ENCODE data around the gene DOCK4. TPM values are rescaled to one million over a fixed set of nuclear protein-coding genes. Genes with fewer than 3 reads are reported as not detected.

The DOCK4 gene
- total RNA-seq, 1 donor from 2014 or later: 32.2 TPM

GRCh38 chr7:111833466-111833865, 372.7 kb downstream of the DOCK4 start:
- FAIRE-seq: peak; percentile 37
- no peak overlapping the region for H3K9ac ChIP-seq (ENCODE audit: low read length)
- no peak for TF ChIP-seq CTCF (IDR thresholded peaks at IDR 0.05; ENCODE audit: insufficient read depth, low read depth, low read length)
- TF ChIP-seq EZH2 (IDR thresholded peaks at IDR 0.05; ENCODE audit: insufficient read depth, low read length): no peak

GRCh38 chr7:111832174-111832573, 374.0 kb downstream of the DOCK4 start:
- H3K27ac Mint-ChIP-seq (ENCODE audit: unreplicated experiment): no peak overlapping the region
- FAIRE-seq: no peak
- H3K4me3 ChIP-seq (ENCODE audit: insufficient read depth, low read depth, low read length): no peak overlapping the region
- H3K36me3 Mint-ChIP-seq (ENCODE audit: low read depth, unreplicated experiment): peaks cover 3% of the 10 kb centered on the region
- no peak overlapping the region for H3K4me2 ChIP-seq (ENCODE audit: low read length)
- H3K9me3 ChIP-seq (ENCODE audit: insufficient read depth, low read depth, low read length): no peaks in the 10 kb centered on the region
- TF ChIP-seq CTCF (IDR thresholded peaks at IDR 0.05; ENCODE audit: insufficient read depth, low read depth, low read length): no peak
- no peak for TF ChIP-seq EZH2 (IDR thresholded peaks at IDR 0.05; ENCODE audit: insufficient read depth, low read length)
- H3K4me3 Mint-ChIP-seq (ENCODE audit: unreplicated experiment): no peak overlapping the region
- H3K9me3 Mint-ChIP-seq (ENCODE audit: unreplicated experiment): no peaks in the 10 kb centered on the region
- H3K27ac ChIP-seq (ENCODE audit: low read depth, low read length): no peak overlapping the region
- H2AFZ ChIP-seq (ENCODE audit: low read depth, low read length): no peak overlapping the region
- no peaks in the 10 kb centered on the region for H4K20me1 ChIP-seq (ENCODE audit: insufficient read depth, low read length)
- no peaks in the 10 kb centered on the region for H3K36me3 ChIP-seq (ENCODE audit: insufficient read depth, low read length)
- DNase-seq (ENCODE audit: low read depth): no peak
- peaks cover 4% of the 10 kb centered on the region for H3K4me1 ChIP-seq (ENCODE audit: insufficient read depth, low read length)
- no peak overlapping the region for H3K9ac ChIP-seq (ENCODE audit: low read length)
- H3K27me3 ChIP-seq (ENCODE audit: insufficient read depth, low read length): no peaks in the 10 kb centered on the region
- no peaks in the 10 kb centered on the region for H3K27me3 Mint-ChIP-seq (ENCODE audit: low read depth, unreplicated experiment)
- H3K4me1 Mint-ChIP-seq (ENCODE audit: low read depth, unreplicated experiment): peaks cover 5% of the 10 kb centered on the region
- H3K79me2 ChIP-seq (ENCODE audit: insufficient read depth, low read length): no peaks in the 10 kb centered on the region

More at GRCh38 chr7:111833466-111833865, 372.7 kb downstream of the DOCK4 start:
- H4K20me1 ChIP-seq (ENCODE audit: insufficient read depth, low read length): no peaks in the 10 kb centered on the region
- Mint-ChIP-seq H3K27me3 (ENCODE audit: low read depth, unreplicated experiment) (no peaks in the 10 kb centered on the region), H3K4me1 (ENCODE audit: low read depth, unreplicated experiment) (peaks cover 2% of the 10 kb centered on the region), H3K4me3 (ENCODE audit: unreplicated experiment) (no peak overlapping the region), H3K9me3 (ENCODE audit: unreplicated experiment) (no peaks in the 10 kb centered on the region), H3K36me3 (ENCODE audit: low read depth, unreplicated experiment) (peaks cover 3% of the 10 kb centered on the region), H3K27ac (ENCODE audit: unreplicated experiment) (no peak overlapping the region)
- peak; percentile 31 for DNase-seq (ENCODE audit: low read depth)
- H2AFZ ChIP-seq (ENCODE audit: low read depth, low read length): no peak overlapping the region
- H3K4me3 ChIP-seq (ENCODE audit: insufficient read depth, low read depth, low read length): no peak overlapping the region
- H3K79me2 ChIP-seq (ENCODE audit: insufficient read depth, low read length): no peaks in the 10 kb centered on the region
- no peak overlapping the region for H3K4me2 ChIP-seq (ENCODE audit: low read length)
- H3K27ac ChIP-seq (ENCODE audit: low read depth, low read length): no peak overlapping the region
- H3K4me1 ChIP-seq (ENCODE audit: insufficient read depth, low read length): no peaks in the 10 kb centered on the region
- H3K9me3 ChIP-seq (ENCODE audit: insufficient read depth, low read depth, low read length): no peaks in the 10 kb centered on the region
- no peaks in the 10 kb centered on the region for H3K36me3 ChIP-seq (ENCODE audit: insufficient read depth, low read length)
- no peaks in the 10 kb centered on the region for H3K27me3 ChIP-seq (ENCODE audit: insufficient read depth, low read length)

GRCh38 chr7:111829221-111829620, 377.0 kb downstream of the DOCK4 start:
- Histone ChIP-seq H3K4me1 (ENCODE audit: insufficient read depth, low read length) (peaks cover 4% of the 10 kb centered on the region), H3K9ac (ENCODE audit: low read length) (no peak overlapping the region), H3K27ac (ENCODE audit: low read depth, low read length) (no peak overlapping the region), H3K4me2 (ENCODE audit: low read length) (no peak overlapping the region), H3K27me3 (ENCODE audit: insufficient read depth, low read length) (no peaks in the 10 kb centered on the region), H2AFZ (ENCODE audit: low read depth, low read length) (no peak overlapping the region), H3K79me2 (ENCODE audit: insufficient read depth, low read length) (no peaks in the 10 kb centered on the region), H3K36me3 (ENCODE audit: insufficient read depth, low read length) (no peaks in the 10 kb centered on the region), H4K20me1 (ENCODE audit: insufficient read depth, low read length) (no peaks in the 10 kb centered on the region), H3K4me3 (ENCODE audit: insufficient read depth, low read depth, low read length) (no peak overlapping the region), H3K9me3 (ENCODE audit: insufficient read depth, low read depth, low read length) (no peaks in the 10 kb centered on the region)
- Mint-ChIP-seq H3K27me3 (ENCODE audit: low read depth, unreplicated experiment) (no peaks in the 10 kb centered on the region), H3K4me1 (ENCODE audit: low read depth, unreplicated experiment) (peaks cover 5% of the 10 kb centered on the region), H3K9me3 (ENCODE audit: unreplicated experiment) (no peaks in the 10 kb centered on the region), H3K27ac (ENCODE audit: unreplicated experiment) (no peak overlapping the region), H3K4me3 (ENCODE audit: unreplicated experiment) (no peak overlapping the region), H3K36me3 (ENCODE audit: low read depth, unreplicated experiment) (peaks cover 3% of the 10 kb centered on the region)
- DNase-seq (ENCODE audit: low read depth) (no peak), FAIRE-seq (no peak)
- TF ChIP-seq EZH2 (IDR thresholded peaks at IDR 0.05; ENCODE audit: insufficient read depth, low read length) (no peak), CTCF (IDR thresholded peaks at IDR 0.05; ENCODE audit: insufficient read depth, low read depth, low read length) (no peak)
